ENCODE data around the gene EYA2.

Gene EYA2

GRCh38 chr20:47018381-47018780 lies 123.7 kb downstream of the EYA2 start:
- TF ChIP-seq L3MBTL2 (conservative IDR thresholded peaks at IDR 0.05) (no peak), FOXM1 (IDR thresholded peaks at IDR 0.05; ENCODE audit: borderline replicate concordance) (no peak), ARNT (IDR thresholded peaks at IDR 0.05) (no peak), PKNOX1 (IDR thresholded peaks at IDR 0.05) (no peak), SP1 (IDR thresholded peaks at IDR 0.05) (no peak), HDGF (IDR thresholded peaks at IDR 0.05; ENCODE audit: borderline replicate concordance) (no peak), SUZ12 (IDR thresholded peaks at IDR 0.05) (no peak), FOXK2 (IDR thresholded peaks at IDR 0.05) (no peak)
- ChIA-PET CTCF (no interaction called here), POLR2A (no interaction called here)
- no peak for DNase-seq (ENCODE audit: extremely low spot score)

GRCh38 chr20:47019121-47019824 lies 124.6 kb downstream of the EYA2 start:
- TF ChIP-seq SP1 (IDR thresholded peaks at IDR 0.05) (no peak), FOXA1 (IDR thresholded peaks at IDR 0.05) (no peak), BHLHE40 (IDR thresholded peaks at IDR 0.05; ENCODE audit: borderline replicate concordance) (no peak), ELF4 (IDR thresholded peaks at IDR 0.05) (no peak), TARDBP (IDR thresholded peaks at IDR 0.05) (no peak), ZNF384 (IDR thresholded peaks at IDR 0.05) (no peak), CTBP1 (IDR thresholded peaks at IDR 0.05; ENCODE audit: borderline replicate concordance) (no peak), L3MBTL2 (conservative IDR thresholded peaks at IDR 0.05) (no peak), HDGF (IDR thresholded peaks at IDR 0.05; ENCODE audit: borderline replicate concordance) (no peak), NFRKB (IDR thresholded peaks at IDR 0.05) (no peak), FOXM1 (IDR thresholded peaks at IDR 0.05; ENCODE audit: borderline replicate concordance) (no peak), PKNOX1 (IDR thresholded peaks at IDR 0.05) (no peak)
- DNase-seq (ENCODE audit: extremely low spot score), result no peak
- POLR2A ChIA-PET, result no interaction called here
- CTCF ChIA-PET, result interaction anchor here (0.6 kb wide), 1 partner anchor 18 kb away, joined by 3 read pairs; no protein-coding TSS in a partner anchor

- no peak for DNase-seq (ENCODE audit: extremely low spot score)
- ChIA-PET CTCF (interaction anchor here (0.6 to 0.7 kb wide), 2 partner anchors 148 to 263 kb away, joined by 3 to 5 read pairs; no protein-coding TSS in a partner anchor), POLR2A (no interaction called here)
- no peak for TF ChIP-seq FOXA1 (IDR thresholded peaks at IDR 0.05)
- TF ChIP-seq CTBP1 (IDR thresholded peaks at IDR 0.05; ENCODE audit: borderline replicate concordance), result no peak
- TF ChIP-seq SUZ12 (IDR thresholded peaks at IDR 0.05), result no peak
- TF ChIP-seq L3MBTL2 (conservative IDR thresholded peaks at IDR 0.05), result no peak
- no peak for TF ChIP-seq PKNOX1 (IDR thresholded peaks at IDR 0.05)
- TF ChIP-seq NFRKB (IDR thresholded peaks at IDR 0.05), result no peak
- no peak for TF ChIP-seq TARDBP (IDR thresholded peaks at IDR 0.05)
- TF ChIP-seq HDGF (IDR thresholded peaks at IDR 0.05; ENCODE audit: borderline replicate concordance), result no peak
- TF ChIP-seq ZNF384 (IDR thresholded peaks at IDR 0.05), result no peak
- no peak for TF ChIP-seq LEF1 (IDR thresholded peaks at IDR 0.05; ENCODE audit: borderline replicate concordance)
- TF ChIP-seq FOXK2 (IDR thresholded peaks at IDR 0.05), result no peak
- TF ChIP-seq ELF4 (IDR thresholded peaks at IDR 0.05), result no peak
- TF ChIP-seq ARNT (IDR thresholded peaks at IDR 0.05), result no peak
- no peak for TF ChIP-seq FOXM1 (IDR thresholded peaks at IDR 0.05; ENCODE audit: borderline replicate concordance)
- TF ChIP-seq BHLHE40 (IDR thresholded peaks at IDR 0.05; ENCODE audit: borderline replicate concordance), result no peak
Observed at GRCh38 chr20:47020231-47020630, 125.6 kb downstream of the EYA2 start.

GRCh38 chr20:47021850-47022249 lies 127.2 kb downstream of the EYA2 start:
- no peak for TF ChIP-seq LEF1 (IDR thresholded peaks at IDR 0.05; ENCODE audit: borderline replicate concordance)
- TF ChIP-seq FOXK2 (IDR thresholded peaks at IDR 0.05), result no peak
- no peak for TF ChIP-seq NFRKB (IDR thresholded peaks at IDR 0.05)
- TF ChIP-seq ARNT (IDR thresholded peaks at IDR 0.05), result no peak
- no peak for TF ChIP-seq FOXM1 (IDR thresholded peaks at IDR 0.05; ENCODE audit: borderline replicate concordance)
- TF ChIP-seq FOXA1 (IDR thresholded peaks at IDR 0.05), result no peak
- TF ChIP-seq BHLHE40 (IDR thresholded peaks at IDR 0.05; ENCODE audit: borderline replicate concordance), result no peak
- TF ChIP-seq CTBP1 (IDR thresholded peaks at IDR 0.05; ENCODE audit: borderline replicate concordance), result no peak
- no peak for TF ChIP-seq SP1 (IDR thresholded peaks at IDR 0.05)
- no peak for TF ChIP-seq ELF4 (IDR thresholded peaks at IDR 0.05)
- TF ChIP-seq HDGF (IDR thresholded peaks at IDR 0.05; ENCODE audit: borderline replicate concordance), result no peak
- TF ChIP-seq TARDBP (IDR thresholded peaks at IDR 0.05), result no peak
- TF ChIP-seq ZNF384 (IDR thresholded peaks at IDR 0.05), result no peak
- no peak for TF ChIP-seq PKNOX1 (IDR thresholded peaks at IDR 0.05)
- TF ChIP-seq L3MBTL2 (conservative IDR thresholded peaks at IDR 0.05), result no peak
- no peak for TF ChIP-seq SUZ12 (IDR thresholded peaks at IDR 0.05)
- ChIA-PET POLR2A (no interaction called here), CTCF (no interaction called here)
- DNase-seq (ENCODE audit: extremely low spot score), result no peak

GRCh38 chr20:47024461-47024937 lies 129.9 kb downstream of the EYA2 start:
- ChIA-PET CTCF (interaction anchor here (0.6 kb wide), 1 partner anchor 132 kb away, joined by 3 read pairs; no protein-coding TSS in a partner anchor), POLR2A (no interaction called here)
- no peak for TF ChIP-seq LEF1 (IDR thresholded peaks at IDR 0.05; ENCODE audit: borderline replicate concordance)
- TF ChIP-seq BHLHE40 (IDR thresholded peaks at IDR 0.05; ENCODE audit: borderline replicate concordance), result no peak
- no peak for TF ChIP-seq SUZ12 (IDR thresholded peaks at IDR 0.05)
- TF ChIP-seq SP1 (IDR thresholded peaks at IDR 0.05), result no peak
- no peak for TF ChIP-seq PKNOX1 (IDR thresholded peaks at IDR 0.05)
- no peak for TF ChIP-seq L3MBTL2 (conservative IDR thresholded peaks at IDR 0.05)
- TF ChIP-seq TARDBP (IDR thresholded peaks at IDR 0.05), result no peak
- TF ChIP-seq FOXA1 (IDR thresholded peaks at IDR 0.05), result no peak
- TF ChIP-seq CTBP1 (IDR thresholded peaks at IDR 0.05; ENCODE audit: borderline replicate concordance), result no peak
- no peak for TF ChIP-seq HDGF (IDR thresholded peaks at IDR 0.05; ENCODE audit: borderline replicate concordance)
- TF ChIP-seq FOXK2 (IDR thresholded peaks at IDR 0.05), result no peak
- no peak for TF ChIP-seq NFRKB (IDR thresholded peaks at IDR 0.05)
- no peak for TF ChIP-seq ARNT (IDR thresholded peaks at IDR 0.05)
- no peak for TF ChIP-seq ELF4 (IDR thresholded peaks at IDR 0.05)
- no peak for TF ChIP-seq ZNF384 (IDR thresholded peaks at IDR 0.05)
- no peak for TF ChIP-seq FOXM1 (IDR thresholded peaks at IDR 0.05; ENCODE audit: borderline replicate concordance)
- no peak for DNase-seq (ENCODE audit: extremely low spot score)

Data from HEK293T (cell line).